ENCODE data around the gene CDC6.
A peak's percentile ranks its signal among the peaks of the same experiment; 100 is the strongest.

The CDC6 gene

DNA sequence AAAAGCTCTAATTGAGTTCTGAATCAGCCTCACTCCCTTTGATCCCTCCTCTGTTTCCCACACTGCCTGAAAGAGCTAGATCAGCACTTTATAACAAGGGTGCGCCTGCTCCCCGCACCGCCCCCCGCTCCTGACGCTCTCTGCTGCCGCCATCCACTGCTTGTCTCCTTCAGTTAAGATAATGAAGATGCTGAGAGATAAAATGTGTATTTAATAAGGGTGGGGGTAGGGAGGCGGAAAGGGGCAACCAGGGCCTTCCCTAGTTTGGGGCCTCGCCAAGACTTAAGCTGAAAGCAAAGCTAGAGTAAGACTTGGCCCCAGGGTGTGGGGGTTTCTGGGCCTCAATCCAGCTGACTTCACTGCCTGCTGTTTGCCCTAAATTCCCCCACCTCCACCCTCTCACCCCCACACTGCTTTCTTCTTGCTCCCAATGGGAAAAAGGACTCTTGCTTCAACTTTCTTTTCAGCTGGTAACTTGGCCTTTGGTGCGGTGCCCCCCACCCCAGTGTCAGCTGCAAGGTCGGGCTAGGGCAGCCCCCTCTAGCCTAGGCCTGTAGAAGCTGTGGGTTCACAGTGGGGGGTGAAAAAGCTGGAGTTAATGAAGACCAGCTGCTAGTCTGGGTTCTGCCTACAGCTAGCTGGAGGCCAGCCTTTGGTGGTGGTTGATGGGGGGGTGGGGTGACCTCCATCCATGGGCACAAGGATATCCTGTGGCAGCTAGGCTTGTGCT lies 19.5 kb downstream of the CDC6 start:
- TF ChIP-seq POLR2A (IDR thresholded peaks at IDR 0.05; ENCODE audit: low read depth, low read length) (no peak; the same call in 1 of the 2 replicates), TAF1 (IDR thresholded peaks at IDR 0.05; ENCODE audit: borderline replicate concordance, low read depth, low read length) (no peak), POLR2AphosphoS5 (IDR thresholded peaks at IDR 0.05; ENCODE audit: low read depth, low read length) (no peak; the same call in 1 of the 2 replicates)
- FAIRE-seq (no peak), DNase-seq (ENCODE audit: insufficient read length) (no peak)

DNA sequence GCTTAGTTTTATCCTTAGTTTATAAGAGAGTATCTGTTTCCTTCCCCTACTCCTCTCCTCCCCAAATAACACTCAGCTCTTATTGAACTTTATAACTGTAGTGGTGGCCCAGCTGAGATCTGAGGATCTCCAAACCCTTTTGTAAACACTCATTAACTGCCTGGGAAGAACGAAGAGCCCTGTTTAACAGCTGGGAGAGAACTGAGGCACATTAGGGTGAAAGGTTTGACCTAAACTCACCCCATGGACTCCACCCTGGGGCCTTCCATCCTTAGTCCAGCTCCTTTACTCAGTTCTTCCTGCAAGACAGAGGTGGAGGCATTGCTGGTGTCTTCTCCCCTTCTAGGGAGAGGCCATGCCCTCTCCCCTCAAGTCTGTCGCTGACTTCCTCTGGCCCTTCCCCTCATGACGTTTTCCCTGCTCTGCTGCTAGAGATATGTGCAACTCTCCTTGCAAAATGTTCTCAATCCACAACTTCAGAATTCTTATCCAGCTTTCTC lies 20.1 kb downstream of the CDC6 start:
- TF ChIP-seq TAF1 (IDR thresholded peaks at IDR 0.05; ENCODE audit: borderline replicate concordance, low read depth, low read length) (no peak), POLR2A (IDR thresholded peaks at IDR 0.05; ENCODE audit: low read depth, low read length) (no peak), POLR2AphosphoS5 (IDR thresholded peaks at IDR 0.05; ENCODE audit: low read depth, low read length) (no peak; the same call in 1 of the 2 replicates)
- no peak for DNase-seq (ENCODE audit: insufficient read length)
- no peak for FAIRE-seq

DNA sequence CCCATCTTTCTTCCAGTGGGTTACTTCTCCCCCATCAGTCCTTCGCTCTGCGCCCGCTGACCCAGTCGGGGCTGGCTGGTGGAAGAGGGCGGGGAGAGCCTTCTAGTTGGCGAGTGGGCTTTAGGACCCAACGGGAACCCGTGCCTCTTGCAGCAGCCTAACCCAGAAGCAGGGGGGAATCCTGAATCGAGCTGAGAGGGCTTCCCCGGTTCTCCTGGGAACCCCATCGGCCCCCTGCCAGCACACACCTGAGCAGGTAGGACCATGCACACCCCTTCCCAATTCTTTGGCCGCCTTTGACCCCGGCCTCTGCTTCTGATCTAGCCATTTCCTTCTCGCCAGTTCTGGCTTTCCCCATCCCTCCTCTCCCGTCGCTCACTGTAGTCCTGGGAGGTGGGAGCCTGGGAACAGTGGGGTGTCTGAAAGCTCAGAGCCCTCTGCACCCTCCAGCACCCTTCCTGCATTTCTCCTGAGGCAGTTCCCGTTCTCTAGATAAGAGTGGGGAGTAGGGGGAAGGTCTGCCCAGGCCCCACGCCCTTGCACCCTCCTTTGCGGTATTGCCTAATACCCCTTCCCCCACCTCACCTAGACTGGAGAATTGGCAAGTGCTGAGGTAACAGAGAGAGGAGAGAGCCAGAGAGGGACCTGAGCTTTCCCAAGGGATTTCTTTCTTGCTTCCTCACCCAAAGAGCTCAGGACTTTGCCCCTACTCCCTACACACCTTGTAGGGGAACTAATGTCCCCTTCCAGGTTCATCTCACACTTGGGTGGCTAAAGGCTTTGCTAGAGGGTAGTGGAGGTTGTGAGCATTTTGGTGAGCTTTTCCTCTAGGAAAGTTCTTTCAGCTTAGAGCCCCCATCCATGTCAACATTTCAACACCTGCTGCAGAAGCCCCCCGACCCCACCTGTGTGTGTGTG lies 21.6 kb downstream of the CDC6 start, which contains the start of gene RARA:
Gene RARA, plus strand, starts transcription at position 150 of the 918 bp plus-strand sequence. CDS start 22,039 bp downstream, outside the sequence.
- DNase-seq (ENCODE audit: insufficient read length), result no peak
- FAIRE-seq, result no peak
- TF ChIP-seq POLR2AphosphoS5 (IDR thresholded peaks at IDR 0.05; ENCODE audit: low read depth, low read length), result no peak
- no peak for TF ChIP-seq TAF1 (IDR thresholded peaks at IDR 0.05; ENCODE audit: borderline replicate concordance, low read depth, low read length)
- no peak for TF ChIP-seq POLR2A (IDR thresholded peaks at IDR 0.05; ENCODE audit: low read depth, low read length)

GRCh38 chr17:40309949-40310510 lies 22.4 kb downstream of the CDC6 start:
- FAIRE-seq (no peak), DNase-seq (ENCODE audit: insufficient read length) (no peak)
- TF ChIP-seq POLR2A (IDR thresholded peaks at IDR 0.05; ENCODE audit: low read depth, low read length) (no peak), TAF1 (IDR thresholded peaks at IDR 0.05; ENCODE audit: borderline replicate concordance, low read depth, low read length) (no peak), POLR2AphosphoS5 (IDR thresholded peaks at IDR 0.05; ENCODE audit: low read depth, low read length) (no peak)

- DNase-seq (ENCODE audit: insufficient read length) (no peak), FAIRE-seq (no peak)
- no peak for TF ChIP-seq POLR2A (IDR thresholded peaks at IDR 0.05; ENCODE audit: low read depth, low read length)
- TF ChIP-seq TAF1 (IDR thresholded peaks at IDR 0.05; ENCODE audit: borderline replicate concordance, low read depth, low read length), result no peak
- no peak for TF ChIP-seq POLR2AphosphoS5 (IDR thresholded peaks at IDR 0.05; ENCODE audit: low read depth, low read length)
These were observed 23.3 kb downstream of the CDC6 start for GRCh38 chr17:40310882-40311391.

GRCh38 chr17:40311575-40311974 lies 23.9 kb downstream of the CDC6 start:
- TF ChIP-seq POLR2A (IDR thresholded peaks at IDR 0.05; ENCODE audit: low read depth, low read length), result no peak
- TF ChIP-seq POLR2AphosphoS5 (IDR thresholded peaks at IDR 0.05; ENCODE audit: low read depth, low read length), result no peak
- FAIRE-seq, result no peak
- no peak for DNase-seq (ENCODE audit: insufficient read length)

DNA sequence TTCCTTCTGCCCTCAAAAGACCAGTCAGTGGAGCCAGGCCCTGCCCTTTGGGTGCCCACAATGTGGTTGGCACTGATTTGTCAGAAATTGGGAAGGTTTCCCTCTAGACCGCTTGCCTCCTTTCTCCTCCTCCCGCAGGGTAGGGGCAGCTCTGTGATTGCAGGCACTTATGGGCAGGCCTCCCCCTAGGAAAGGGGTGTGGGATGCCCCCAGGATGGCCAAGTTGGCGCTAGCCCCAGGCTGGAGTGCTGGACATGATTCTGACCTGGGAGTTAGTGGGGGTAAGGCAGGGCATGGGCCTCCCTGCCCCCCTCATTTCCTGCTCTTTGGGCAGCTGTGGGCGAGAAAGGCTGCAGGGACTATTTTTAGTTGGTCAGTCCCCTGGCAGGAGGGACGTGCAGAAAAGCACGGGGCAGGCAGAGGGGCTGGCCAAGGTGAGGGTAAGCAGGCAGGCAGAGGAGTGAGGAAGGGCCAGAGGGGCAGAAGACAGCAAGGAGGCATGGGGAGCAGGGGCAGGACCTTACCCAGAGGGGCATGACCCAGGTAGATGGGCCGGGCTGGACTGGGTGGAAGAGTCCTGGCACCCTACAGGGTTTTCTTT lies 24.6 kb downstream of the CDC6 start:
- DNase-seq (ENCODE audit: insufficient read length) (no peak), FAIRE-seq (peak; percentile 44)
- TF ChIP-seq TAF1 (IDR thresholded peaks at IDR 0.05; ENCODE audit: borderline replicate concordance, low read depth, low read length), result no peak
- TF ChIP-seq POLR2AphosphoS5 (IDR thresholded peaks at IDR 0.05; ENCODE audit: low read depth, low read length), result no peak
- no peak for TF ChIP-seq POLR2A (IDR thresholded peaks at IDR 0.05; ENCODE audit: low read depth, low read length)

DNA sequence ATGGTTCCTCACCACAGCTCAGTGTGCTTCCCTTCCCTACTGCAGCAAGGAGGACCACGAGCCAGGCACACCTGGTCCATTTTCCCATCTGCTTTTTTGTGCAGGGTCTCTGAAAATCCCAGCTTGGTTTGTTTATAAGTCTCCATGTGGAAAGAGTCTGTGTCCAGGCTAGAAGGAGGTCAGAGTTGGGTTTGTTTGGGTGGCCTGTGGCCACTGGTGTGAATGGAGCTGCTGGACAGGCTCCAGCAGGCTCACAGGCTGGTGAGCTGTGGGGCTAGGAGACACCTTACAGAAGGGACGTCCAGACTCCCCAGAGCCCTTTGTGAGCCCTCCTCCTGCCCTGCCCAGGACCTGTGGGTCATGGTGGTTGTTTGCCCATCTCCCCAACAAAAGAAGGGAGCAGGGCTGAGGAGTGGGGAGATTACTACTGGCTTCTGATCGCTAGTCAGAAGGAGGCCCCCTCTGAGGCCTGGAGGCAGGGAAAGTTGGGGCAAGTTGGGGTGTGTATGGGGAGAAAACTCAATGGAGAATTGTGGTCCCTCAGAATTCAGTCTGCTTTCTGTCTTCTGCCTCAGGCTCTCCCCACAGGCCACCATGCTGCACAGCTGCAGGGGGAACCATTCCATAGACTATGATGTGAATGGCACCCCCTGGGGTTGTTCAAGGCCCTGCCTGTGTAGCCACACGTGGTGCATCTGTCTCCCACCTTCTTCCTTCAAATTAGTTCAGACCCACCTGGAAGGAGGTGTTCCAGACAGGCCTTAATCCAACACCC lies 25.4 kb downstream of the CDC6 start:
- no peak for DNase-seq (ENCODE audit: insufficient read length)
- TF ChIP-seq POLR2AphosphoS5 (IDR thresholded peaks at IDR 0.05; ENCODE audit: low read depth, low read length) (no peak), POLR2A (IDR thresholded peaks at IDR 0.05; ENCODE audit: low read depth, low read length) (no peak), TAF1 (IDR thresholded peaks at IDR 0.05; ENCODE audit: borderline replicate concordance, low read depth, low read length) (no peak)
- no peak for FAIRE-seq

GRCh38 chr17:40313668-40314583 lies 26.2 kb downstream of the CDC6 start:
- no peak for DNase-seq (ENCODE audit: insufficient read length)
- no peak for TF ChIP-seq POLR2AphosphoS5 (IDR thresholded peaks at IDR 0.05; ENCODE audit: low read depth, low read length)
- TF ChIP-seq POLR2A (IDR thresholded peaks at IDR 0.05; ENCODE audit: low read depth, low read length), result no peak
- no peak for TF ChIP-seq TAF1 (IDR thresholded peaks at IDR 0.05; ENCODE audit: borderline replicate concordance, low read depth, low read length)
- FAIRE-seq, result no peak
